Lower leg skin (tissue), 3 donors: ENCODE results near the gene CRYBA4.

Source experiments
- POLR2A ChIP-seq, 2 donors: fragments of 450-650 bp; IDR thresholded peaks; one replicate each; pipeline ENCODE4 v1.6.1; 2016 to 2017; ENCODE audit warnings: antibody characterized with exemption in 2 of 2, mild to moderate bottlenecking in 1 of 2, moderate library complexity in 1 of 2
- TF ChIP-seq, protein P1 (sequence below), 3 donors: fragments of 450-650 bp; IDR thresholded peaks; one replicate each; pipeline ENCODE4 v1.5.1; 2016; ENCODE audit warnings: antibody characterized with exemption in 3 of 3, mild to moderate bottlenecking in 3 of 3, moderate library complexity in 2 of 3

DNA sequence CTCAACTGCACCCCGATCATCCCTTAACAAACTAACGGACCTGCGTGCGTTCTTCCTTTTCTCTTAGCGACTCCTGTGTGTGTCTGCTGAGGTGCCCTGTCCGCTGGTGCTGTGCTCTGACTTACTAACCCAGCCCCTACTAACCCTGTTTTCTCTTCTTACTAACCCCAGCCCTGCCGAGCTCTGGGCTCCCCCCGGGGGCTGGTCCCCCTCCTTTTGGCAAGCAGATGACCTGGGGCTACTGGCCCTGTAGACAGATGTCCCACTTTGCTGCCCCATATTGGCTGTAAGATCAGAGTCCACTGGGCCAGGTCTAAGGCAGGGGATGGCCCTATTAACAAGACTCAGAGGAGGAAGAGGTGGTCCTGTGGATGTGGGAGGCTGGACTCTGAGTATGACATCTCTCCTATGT is 50.3 kb downstream of the CRYBA4 start:
- TF ChIP-seq, protein P1, sequence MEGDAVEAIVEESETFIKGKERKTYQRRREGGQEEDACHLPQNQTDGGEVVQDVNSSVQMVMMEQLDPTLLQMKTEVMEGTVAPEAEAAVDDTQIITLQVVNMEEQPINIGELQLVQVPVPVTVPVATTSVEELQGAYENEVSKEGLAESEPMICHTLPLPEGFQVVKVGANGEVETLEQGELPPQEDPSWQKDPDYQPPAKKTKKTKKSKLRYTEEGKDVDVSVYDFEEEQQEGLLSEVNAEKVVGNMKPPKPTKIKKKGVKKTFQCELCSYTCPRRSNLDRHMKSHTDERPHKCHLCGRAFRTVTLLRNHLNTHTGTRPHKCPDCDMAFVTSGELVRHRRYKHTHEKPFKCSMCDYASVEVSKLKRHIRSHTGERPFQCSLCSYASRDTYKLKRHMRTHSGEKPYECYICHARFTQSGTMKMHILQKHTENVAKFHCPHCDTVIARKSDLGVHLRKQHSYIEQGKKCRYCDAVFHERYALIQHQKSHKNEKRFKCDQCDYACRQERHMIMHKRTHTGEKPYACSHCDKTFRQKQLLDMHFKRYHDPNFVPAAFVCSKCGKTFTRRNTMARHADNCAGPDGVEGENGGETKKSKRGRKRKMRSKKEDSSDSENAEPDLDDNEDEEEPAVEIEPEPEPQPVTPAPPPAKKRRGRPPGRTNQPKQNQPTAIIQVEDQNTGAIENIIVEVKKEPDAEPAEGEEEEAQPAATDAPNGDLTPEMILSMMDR (IDR thresholded peaks at IDR 0.05), result no peak
- TF ChIP-seq POLR2A (IDR thresholded peaks at IDR 0.05), result no peak
